ENCODE measurements around the gene LGALS4. TPM values are rescaled to one million over a fixed set of nuclear protein-coding genes. Genes with fewer than 3 reads are reported as not detected.

The LGALS4 gene
- polyA plus RNA-seq, 1 of the 3 experiments (the other 2 are of a cell fraction) = 0.21 TPM

- Histone ChIP-seq H3K27ac (ENCODE audit: low read depth in 2 of 2, low read length in 1 of 2) (no peak overlapping the region), H3K9me3 (no peaks in the 10 kb centered on the region), H3K4me1 (ENCODE audit: control insufficient read depth in 1 of 2, insufficient read depth in 2 of 2, low read depth in 1 of 2, low read length in 1 of 2) (no peaks in the 10 kb centered on the region), H3K36me3 (replicated peaks in 1 of 2; ENCODE audit: control insufficient read depth in 1 of 2, insufficient read depth in 2 of 2, low read length in 1 of 2) (no peaks in the 10 kb centered on the region), H3F3A (replicated peaks; ENCODE audit: insufficient read depth) (no peaks in the 10 kb centered on the region), H4K20me1 (ENCODE audit: insufficient read depth) (no peaks in the 10 kb centered on the region), H3K9me2 (no peaks in the 10 kb centered on the region), H3K4me3 (ENCODE audit: low read depth in 2 of 2, low read length in 1 of 2) (no peak overlapping the region), H2AFZ (ENCODE audit: low read depth) (no peak overlapping the region), H3K4me2 (no peak overlapping the region), H3K27me3 (ENCODE audit: insufficient read depth) (no peaks in the 10 kb centered on the region), H3K79me2 (ENCODE audit: insufficient read depth) (no peaks in the 10 kb centered on the region), H3K9ac (no peak overlapping the region)
- no peak for TF ChIP-seq GABPA (IDR thresholded peaks at IDR 0.05; ENCODE audit: low read depth)
- TF ChIP-seq FOXM1 (IDR thresholded peaks at IDR 0.05; ENCODE audit: low read depth) = no peak
- no peak for TF ChIP-seq ELF1 (IDR thresholded peaks at IDR 0.05)
- no peak for TF ChIP-seq EZH2phosphoT487 (IDR thresholded peaks at IDR 0.05; ENCODE audit: borderline replicate concordance, low read depth)
- no peak for TF ChIP-seq NFIC (IDR thresholded peaks at IDR 0.05; ENCODE audit: borderline replicate concordance)
- TF ChIP-seq IRF3 (IDR thresholded peaks at IDR 0.05; ENCODE audit: low read depth, low read length) = no peak
- TF ChIP-seq, protein P1, sequence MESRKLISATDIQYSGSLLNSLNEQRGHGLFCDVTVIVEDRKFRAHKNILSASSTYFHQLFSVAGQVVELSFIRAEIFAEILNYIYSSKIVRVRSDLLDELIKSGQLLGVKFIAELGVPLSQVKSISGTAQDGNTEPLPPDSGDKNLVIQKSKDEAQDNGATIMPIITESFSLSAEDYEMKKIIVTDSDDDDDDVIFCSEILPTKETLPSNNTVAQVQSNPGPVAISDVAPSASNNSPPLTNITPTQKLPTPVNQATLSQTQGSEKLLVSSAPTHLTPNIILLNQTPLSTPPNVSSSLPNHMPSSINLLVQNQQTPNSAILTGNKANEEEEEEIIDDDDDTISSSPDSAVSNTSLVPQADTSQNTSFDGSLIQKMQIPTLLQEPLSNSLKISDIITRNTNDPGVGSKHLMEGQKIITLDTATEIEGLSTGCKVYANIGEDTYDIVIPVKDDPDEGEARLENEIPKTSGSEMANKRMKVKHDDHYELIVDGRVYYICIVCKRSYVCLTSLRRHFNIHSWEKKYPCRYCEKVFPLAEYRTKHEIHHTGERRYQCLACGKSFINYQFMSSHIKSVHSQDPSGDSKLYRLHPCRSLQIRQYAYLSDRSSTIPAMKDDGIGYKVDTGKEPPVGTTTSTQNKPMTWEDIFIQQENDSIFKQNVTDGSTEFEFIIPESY (IDR thresholded peaks at IDR 0.05; ENCODE audit: borderline replicate concordance, low read depth) = no peak
- no peak for TF ChIP-seq EP300 (IDR thresholded peaks at IDR 0.05; ENCODE audit: borderline replicate concordance in 1 of 2, low read depth in 1 of 2, low read length in 1 of 2)
- no peak for TF ChIP-seq REST (IDR thresholded peaks at IDR 0.05; ENCODE audit: low read depth, low read length)
- TF ChIP-seq USF1 (IDR thresholded peaks at IDR 0.05; ENCODE audit: borderline replicate concordance, low read depth) = no peak
- TF ChIP-seq, protein P2, sequence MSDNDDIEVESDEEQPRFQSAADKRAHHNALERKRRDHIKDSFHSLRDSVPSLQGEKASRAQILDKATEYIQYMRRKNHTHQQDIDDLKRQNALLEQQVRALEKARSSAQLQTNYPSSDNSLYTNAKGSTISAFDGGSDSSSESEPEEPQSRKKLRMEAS (IDR thresholded peaks at IDR 0.05; ENCODE audit: low read depth) = no peak
- TF ChIP-seq TAF1 (IDR thresholded peaks at IDR 0.05; ENCODE audit: borderline replicate concordance, low read depth, low read length) = no peak
- TF ChIP-seq RFX5 (IDR thresholded peaks at IDR 0.05; ENCODE audit: low read length) = no peak
- TF ChIP-seq MEF2A (IDR thresholded peaks at IDR 0.05; ENCODE audit: borderline replicate concordance, low read depth) = no peak
- 92% methylated on average over 12 of the region's 12 CpGs for WGBS (ENCODE audit: low lambda C conversion rate)
- no peak for DNase-seq
- ChIA-PET POLR2A (no interaction called here), CTCF (no interaction called here)
These were observed 11.2 kb downstream of the LGALS4 start for GRCh38 chr19:38801359-38802095.
